K562 (cell line): ENCODE measurements around the gene MXI1. TPM values are rescaled to one million over a fixed set of nuclear protein-coding genes. Genes with fewer than 3 reads are reported as not detected.

Source experiments
- ADNP ChIP-seq: fragments of 200-800 bp; sonication (Bioruptor generic); IDR thresholded peaks from 2 replicates; pipeline ENCODE4 v1.6.1; 2016; ENCODE audit warnings: missing genetic modification characterization, missing compliant biosample characterization
- AFF4 ChIP-seq: sonication (generic); formaldehyde crosslinking; IDR thresholded peaks from 2 replicates; pipeline ENCODE4 v1.8.0; 2023; ENCODE audit warnings: mild to moderate bottlenecking, missing genetic modification reagents
- CCNT2 ChIP-seq: IDR thresholded peaks from 2 replicates; pipeline ENCODE4 v1.6.1; 2011; ENCODE audit warnings: borderline replicate concordance, low read depth, mild to moderate bottlenecking, moderate library complexity, mixed read lengths, low read length; ENCODE audit not compliant: insufficient read length; ENCODE audit errors: extremely low read depth
- CHAMP1 ChIP-seq: fragments of 450-650 bp; IDR thresholded peaks from 2 replicates; pipeline ENCODE4 v1.6.1; 2016; ENCODE audit warnings: mild to moderate bottlenecking
- ELK1 ChIP-seq: sonication (generic); formaldehyde crosslinking; IDR thresholded peaks from 2 replicates; pipeline ENCODE4 v1.8.1; 2022; ENCODE audit warnings: missing genetic modification reagents
- KLF6 ChIP-seq: fragments of 250-450 bp; sonication (Bioruptor Pico); IDR thresholded peaks from 2 replicates; pipeline ENCODE4 v1.4.0; 2020; ENCODE audit warnings: mild to moderate bottlenecking, moderate library complexity, borderline replicate concordance
- MLLT1 ChIP-seq, 2 experiments: fragments of 450-650 bp; IDR thresholded peaks; 2 replicates each; pipeline ENCODE4 v1.6.1; 2016
- SRSF3 ChIP-seq: fragments of 200-400 bp; formaldehyde crosslinking; IDR thresholded peaks from 2 replicates; pipeline ENCODE4 v1.6.1; 2016; ENCODE audit warnings: mild to moderate bottlenecking, low read length, moderate library complexity; ENCODE audit not compliant: insufficient read depth
- VEZF1 ChIP-seq: fragments of 200-800 bp; sonication (Bioruptor generic); IDR thresholded peaks from 2 replicates; pipeline ENCODE4 v1.6.1; 2017; ENCODE audit warnings: missing genetic modification characterization, missing compliant biosample characterization
- ZNF277 ChIP-seq: fragments of 250-450 bp; sonication (Bioruptor Pico); IDR thresholded peaks from 2 replicates; pipeline ENCODE4 v1.8.0; 2022; ENCODE audit warnings: inconsistent platforms, mild to moderate bottlenecking, moderate library complexity, borderline replicate concordance
- ZNF324 ChIP-seq: fragments of 250-450 bp; sonication (Bioruptor Pico); IDR thresholded peaks from 2 replicates; pipeline ENCODE4 v1.4.0; 2020; ENCODE audit warnings: mild to moderate bottlenecking
- ZSCAN29 ChIP-seq: fragments of 450-650 bp; IDR thresholded peaks from 2 replicates; pipeline ENCODE4 v1.6.1; 2017
- polyA plus RNA-seq, 8 experiments: library from polyadenylated mRNA; depleted of rRNA in 4 of 8; stranded (reverse) in 5 of 8; unstranded in 3 of 8; fragments of >200 nt; fragmentation: Nextera tagmentation in 2 of 8; fragmentation: Illumina TruSeq in 1 of 8; extraction: Ambion mirVana in 2 of 8; extraction: Trizol in 1 of 8; gene quantifications; 2 replicates each; pipeline versions ENCODE4 v1.2.1 to v1.2.3, GENCODE V29; 2011 to 2014; ENCODE audit warnings: inconsistent platforms in 1 of 8, missing spikeins in 1 of 8
- total RNA-seq, 7 experiments: library from RNA; depleted of rRNA in 6 of 7; stranded (reverse); fragments of >200 nt in 6 of 7; fragmentation: Illumina TruSeq in 2 of 7; extraction: Trizol in 2 of 7; gene quantifications; 2 replicates each; pipeline versions ENCODE4 v1.2.1 to v1.2.3, GENCODE V29; 2011 to 2021; ENCODE audit warnings: low replicate concordance in 1 of 7

MXI1 gene
- total and polyA plus RNA-seq, 9 of the 15 experiments (the other 6 are each of a cell fraction or from before 2014, with no cell fraction given): 9.1 to 23.7 (median 14.8) TPM

- TF ChIP-seq ELK1 (no peak), SRSF3 (no peak), ZSCAN29 (no peak), ADNP (tag) (no peak), MLLT1 (IDR thresholded peaks at IDR 0.05) (peak in 1 of 2 experiments; percentile 50; a peak in 2 of 4 replicates), AFF4 (CRISPR knock-in tag) (peak; percentile 83; the same call in 1 of the 2 replicates), CHAMP1 (no peak), VEZF1 (CRISPR knock-in tag) (peak; percentile 80), ZNF277 (CRISPR knock-in tag) (no peak), KLF6 (CRISPR knock-in tag) (no peak), ZNF324 (CRISPR knock-in tag) (no peak), CCNT2 (no peak)
Measured at GRCh38 chr10:110208614-110209453, 1.4 kb downstream of the MXI1 start (continued).
